Stimulated activated CD4-positive, alpha-beta T cell treated with anti-CD3 and anti-CD28 coated beads, Interleukin-1b, Interleukin-23, amount 100 ng/mL, for 48 hours (primary cell): ENCODE results near the gene TEAD1.

Source experiments
- DNase-seq: peaks from one replicate; pipeline ENCODE4 v3.0.0-alpha.2; 2020

Gene TEAD1

DNA sequence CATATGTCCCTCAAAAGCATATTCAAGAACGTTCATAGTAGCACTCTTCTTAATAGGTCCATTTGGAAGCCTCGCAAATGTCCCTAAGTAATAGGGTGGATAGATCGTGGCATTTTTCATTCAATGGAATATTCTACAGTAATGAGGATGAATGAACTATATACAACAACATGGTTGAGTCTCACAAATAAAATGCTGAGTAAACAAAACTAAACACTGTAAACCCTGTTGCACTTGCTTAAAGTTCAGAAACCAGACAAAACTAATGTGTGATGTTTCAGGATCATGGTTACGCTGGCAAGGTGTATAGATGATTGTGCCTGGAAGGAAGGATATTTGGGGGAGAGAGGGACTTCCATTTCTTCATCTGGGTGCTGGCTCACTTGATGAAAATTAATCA, 244.4 kb downstream of the TEAD1 start:
- DNase-seq = no peak

DNA sequence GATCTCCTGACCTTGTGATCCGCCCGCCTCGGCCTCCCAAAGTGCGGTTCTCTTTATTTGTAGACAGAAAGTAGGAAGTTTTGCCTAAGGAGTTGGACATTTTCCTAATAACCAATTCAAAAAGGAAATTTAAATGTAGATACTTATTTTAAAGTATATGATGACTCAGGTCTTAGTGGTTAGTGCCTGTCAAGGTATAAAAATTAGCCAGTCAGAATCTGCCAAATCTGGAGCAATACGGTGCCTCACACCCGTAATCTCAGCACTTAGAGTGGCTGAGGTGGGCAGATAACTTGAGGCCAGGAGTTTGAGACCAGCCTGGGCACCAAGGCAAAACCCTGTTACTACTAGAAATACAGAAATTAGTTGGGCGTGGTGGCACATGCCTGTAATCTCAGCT, 248.2 kb downstream of the TEAD1 start:
- DNase-seq = no peak

DNA sequence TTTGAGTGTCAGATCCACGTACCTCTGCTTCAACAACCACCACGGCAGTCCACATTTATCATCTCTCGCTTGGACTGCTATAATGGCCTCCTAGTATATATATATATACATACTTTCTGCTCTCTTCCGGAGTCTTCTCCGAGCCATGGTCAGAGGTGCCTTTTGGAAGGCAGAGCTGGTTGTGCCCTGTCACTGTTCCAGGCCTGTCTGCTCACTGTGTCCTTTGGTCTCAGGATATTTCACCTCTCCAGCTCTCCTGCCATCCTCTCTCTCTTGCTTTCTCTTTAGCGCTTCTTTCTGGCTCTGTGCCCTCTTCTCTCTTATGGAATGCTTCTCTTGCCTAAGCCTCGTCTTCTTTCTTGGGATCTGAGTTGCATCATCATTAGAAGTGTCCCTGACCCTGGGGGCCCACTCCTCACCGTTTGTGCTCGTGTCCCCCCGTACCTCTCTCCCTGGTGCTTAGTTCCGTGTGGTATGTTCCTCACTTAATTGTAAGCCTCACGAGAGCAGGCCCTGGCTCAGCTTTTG, 248.8 kb downstream of the TEAD1 start:
- DNase-seq = no peak

DNA sequence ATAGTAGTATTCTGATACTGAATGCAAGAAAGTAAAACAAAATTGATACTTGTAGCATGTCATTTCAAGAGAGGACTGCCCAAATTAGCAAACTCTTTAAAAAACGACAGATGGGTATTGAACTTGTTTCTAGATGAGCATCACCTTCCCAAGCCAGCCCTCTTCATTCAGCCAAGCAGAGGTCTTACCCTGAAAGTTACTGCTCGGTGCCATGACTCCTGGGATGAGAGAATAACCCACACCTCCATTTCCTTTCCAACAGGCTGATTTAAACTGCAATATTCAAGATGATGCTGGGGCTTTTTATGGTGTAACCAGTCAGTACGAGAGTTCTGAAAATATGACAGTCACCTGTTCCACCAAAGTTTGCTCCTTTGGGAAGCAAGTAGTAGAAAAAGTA, 250.4 kb downstream of the TEAD1 start:
- DNase-seq = no peak

DNA sequence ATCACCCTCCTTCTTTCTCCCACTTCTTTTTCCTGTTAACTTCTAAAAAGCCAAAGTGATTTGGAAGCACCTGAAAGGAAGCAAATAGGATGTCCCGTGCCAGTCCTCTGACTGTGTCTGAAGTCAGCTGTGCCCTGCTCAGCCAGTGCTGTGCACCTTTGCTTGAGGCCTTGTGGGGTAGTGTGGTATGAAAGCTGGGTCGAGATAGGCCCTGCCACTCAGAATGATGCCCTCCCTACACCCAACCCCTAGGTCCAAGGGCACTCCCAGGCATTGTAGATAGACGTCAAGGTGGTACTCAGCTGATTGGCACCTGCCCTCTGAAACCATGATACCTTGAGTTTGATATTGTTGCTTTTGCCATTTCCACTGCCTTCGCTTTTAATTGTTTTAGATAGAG, 251.3 kb downstream of the TEAD1 start:
- DNase-seq = no peak

DNA sequence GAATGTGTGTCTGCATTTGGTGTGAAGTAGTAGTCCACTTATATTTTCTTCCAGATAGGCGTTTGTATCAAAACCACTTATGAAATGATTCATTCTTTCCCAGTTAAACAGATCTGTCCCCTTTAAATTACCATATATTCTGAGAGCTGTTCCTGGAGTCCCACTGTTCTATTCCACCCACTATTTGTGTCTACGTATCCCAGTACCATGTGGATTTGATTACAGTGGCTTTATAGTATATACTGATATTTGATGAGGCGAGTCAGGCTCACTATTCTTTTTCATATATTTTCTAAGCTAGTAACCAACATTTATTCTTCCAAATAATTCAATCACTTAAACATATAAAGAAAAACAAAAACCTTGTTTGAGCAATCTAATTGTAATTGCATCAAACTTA, 253.0 kb downstream of the TEAD1 start:
- DNase-seq = no peak

DNA sequence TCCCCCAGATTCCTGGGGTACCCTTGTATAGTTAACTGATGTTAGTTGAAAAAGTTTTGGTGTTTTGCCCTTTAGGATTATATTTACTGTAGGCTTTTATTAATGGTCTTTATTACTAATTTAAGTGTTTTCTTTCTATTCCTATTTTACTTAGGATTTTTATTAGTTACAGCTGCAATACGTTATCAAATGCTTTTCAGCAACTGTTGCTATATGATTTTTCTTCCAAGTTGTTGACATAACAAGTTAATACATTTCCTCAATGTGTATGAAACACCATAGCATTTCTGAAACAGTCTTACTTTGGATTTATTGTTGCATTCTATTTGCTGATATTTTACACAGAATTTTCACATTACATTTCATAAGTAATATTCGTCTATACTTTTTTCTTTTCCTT, 253.7 kb downstream of the TEAD1 start:
- DNase-seq = no peak

DNA sequence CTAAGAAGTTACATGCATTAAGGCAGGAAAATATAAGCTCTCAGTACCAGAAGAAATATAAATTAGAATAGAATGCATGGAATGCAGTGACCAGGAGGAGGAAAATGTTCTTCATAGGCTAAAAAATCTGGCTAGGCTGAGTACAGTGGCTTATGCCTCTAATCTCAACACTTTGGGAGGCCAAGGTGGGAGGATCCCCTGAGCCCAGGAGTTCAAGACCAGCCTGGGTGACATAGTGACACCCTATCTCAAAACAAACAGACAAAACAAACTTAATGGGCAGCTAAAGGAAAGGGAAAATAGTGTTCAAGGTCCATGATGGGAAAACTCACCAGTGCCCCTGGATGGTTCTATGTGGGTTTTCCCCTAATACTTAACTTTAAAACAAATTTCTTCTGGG, 256.6 kb downstream of the TEAD1 start:
- no peak for DNase-seq

DNA sequence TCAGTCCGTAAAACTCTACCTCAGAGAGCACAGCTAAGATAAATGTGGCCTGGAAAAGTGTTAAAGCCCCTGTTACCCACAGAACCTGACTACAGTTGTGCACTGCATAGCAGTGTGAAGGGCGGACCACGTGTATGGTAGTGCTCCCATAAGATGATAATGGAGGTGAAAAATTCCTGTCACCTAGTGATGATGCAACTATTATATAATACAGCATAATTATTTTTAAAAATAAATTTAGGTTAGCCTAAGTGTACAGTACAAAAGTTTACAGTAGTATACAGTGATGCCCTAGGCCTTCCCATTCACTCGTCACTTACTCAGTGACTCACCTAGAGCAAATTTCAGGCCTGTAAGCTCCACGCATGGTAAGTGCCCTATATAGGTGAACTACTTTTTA, 258.3 kb downstream of the TEAD1 start:
- DNase-seq = no peak

DNA sequence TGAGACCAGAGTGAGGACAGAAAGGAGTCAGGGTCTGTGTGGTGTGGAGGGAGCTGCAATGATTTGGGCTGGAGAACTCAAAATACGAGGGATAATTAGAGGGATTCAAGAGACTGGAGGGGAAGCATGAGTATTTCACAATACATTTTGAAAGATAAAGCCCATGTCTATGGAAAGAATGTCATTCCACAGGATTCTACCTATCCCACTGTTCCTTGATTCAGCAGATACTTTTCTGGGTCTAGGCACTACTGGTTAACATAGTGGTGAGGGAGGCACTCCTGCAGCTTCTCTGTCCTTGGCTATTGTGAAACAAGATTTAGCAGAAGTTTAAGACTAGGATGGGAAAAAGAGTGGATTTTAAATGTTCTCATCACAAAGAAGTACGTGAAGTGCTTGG, 262.0 kb downstream of the TEAD1 start:
- no peak for DNase-seq

DNA sequence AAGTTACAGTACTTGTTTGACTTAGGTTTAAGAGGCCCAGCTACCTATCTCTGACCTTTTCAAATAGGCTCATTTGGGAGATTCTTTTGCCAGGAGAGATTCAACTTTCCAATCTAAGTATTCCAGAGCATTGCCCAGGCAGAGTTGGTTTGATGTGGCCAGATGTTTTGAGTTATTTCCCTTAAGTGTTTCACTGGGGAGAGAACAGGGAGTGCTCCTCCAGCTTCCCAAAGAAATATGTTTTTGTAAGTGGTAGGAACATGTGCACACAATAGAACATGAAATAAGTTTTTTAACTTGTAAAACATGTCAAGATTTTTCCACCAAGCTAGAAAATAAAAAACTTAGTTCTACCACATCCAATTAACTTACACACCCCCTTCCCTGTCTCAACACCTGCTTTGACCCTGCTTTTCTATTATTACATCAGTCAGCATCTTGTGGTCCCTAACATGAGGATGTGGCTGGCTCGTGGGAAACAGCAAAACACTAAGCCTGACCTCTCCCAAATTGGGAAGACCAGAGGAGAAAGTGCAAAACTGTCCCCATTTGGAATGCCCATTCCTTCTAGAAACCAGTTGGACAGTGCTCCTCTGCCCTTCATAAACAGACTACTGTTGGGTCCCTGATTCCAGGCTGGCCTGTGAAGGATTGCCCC, 264.5 kb downstream of the TEAD1 start:
- no peak for DNase-seq

DNA sequence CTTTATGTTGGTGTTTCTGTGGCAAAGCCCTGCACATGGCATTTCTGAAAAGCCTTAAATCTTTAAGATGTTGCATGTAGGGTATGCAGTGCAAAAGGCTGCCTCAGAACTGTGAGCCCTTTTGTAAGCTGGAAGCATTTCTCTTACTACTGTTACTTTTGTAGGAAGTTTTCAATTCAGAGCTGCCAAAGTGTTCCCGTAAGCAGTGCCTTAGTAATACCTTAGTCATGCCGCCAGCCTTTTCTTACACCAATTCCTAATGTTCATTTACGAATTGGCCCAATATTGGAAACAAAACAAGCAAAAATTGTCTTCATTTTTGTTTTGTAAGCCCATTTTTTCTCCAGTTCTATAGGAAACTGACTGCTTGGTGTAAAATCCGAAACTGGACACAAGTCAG, 267.4 kb downstream of the TEAD1 start:
- no peak for DNase-seq

DNA sequence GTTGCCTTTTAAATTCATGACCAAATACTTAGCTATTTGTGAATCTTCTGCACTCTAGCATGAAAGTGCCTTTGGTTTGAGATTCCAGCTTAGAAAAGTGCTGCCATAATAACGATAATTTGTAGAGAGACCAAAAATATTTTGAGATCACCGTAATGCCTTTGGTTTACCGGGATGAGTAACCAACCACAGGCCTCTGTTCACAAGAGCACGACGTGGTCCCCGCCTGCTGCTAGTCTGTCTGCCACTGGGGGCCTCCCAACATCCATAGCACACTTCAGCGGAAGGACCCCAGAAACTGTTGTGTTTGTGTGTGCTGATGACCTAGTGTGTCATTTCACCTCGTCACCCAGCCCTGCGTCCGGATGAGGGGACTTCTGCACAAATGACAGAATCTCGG, 267.9 kb downstream of the TEAD1 start:
- no peak for DNase-seq

DNA sequence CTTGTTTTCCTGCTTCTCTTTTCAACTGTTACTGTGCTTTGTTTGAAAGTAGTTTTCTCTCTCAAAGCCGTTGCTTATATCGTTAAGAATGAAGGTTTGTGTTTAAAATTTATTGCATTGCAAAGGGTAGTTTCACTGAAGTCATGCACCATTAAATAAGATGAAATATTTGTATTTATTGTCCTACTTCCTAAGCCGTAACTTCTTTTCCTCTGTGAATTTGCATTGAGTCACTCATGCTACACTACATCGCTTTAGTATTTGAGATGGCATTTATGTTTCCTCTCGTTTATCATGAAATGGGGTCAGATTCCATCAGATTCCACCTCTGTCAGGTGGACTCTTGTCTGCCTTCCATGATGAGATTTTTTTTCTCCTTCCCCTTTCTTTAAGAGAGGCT, 269.1 kb downstream of the TEAD1 start:
- DNase-seq = no peak

DNA sequence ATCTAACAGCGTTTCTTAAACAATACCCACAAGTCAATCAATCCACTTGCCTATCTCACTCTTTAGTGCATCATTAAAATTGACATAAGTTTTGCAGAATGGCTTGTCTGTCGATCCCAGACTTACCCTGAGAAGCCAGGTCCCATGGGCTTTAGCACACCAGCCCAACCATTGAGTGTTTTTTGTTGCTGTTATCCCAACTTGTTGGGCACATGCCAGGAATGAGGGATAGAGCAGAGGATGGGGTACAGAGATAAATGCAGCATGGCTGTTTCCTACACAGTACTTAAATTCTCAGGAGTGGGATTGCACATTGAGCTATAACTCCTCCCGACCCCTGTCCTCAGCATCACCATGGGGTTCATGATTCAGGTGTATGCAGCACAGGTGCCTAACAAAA, 270.7 kb downstream of the TEAD1 start:
- no peak for DNase-seq

DNA sequence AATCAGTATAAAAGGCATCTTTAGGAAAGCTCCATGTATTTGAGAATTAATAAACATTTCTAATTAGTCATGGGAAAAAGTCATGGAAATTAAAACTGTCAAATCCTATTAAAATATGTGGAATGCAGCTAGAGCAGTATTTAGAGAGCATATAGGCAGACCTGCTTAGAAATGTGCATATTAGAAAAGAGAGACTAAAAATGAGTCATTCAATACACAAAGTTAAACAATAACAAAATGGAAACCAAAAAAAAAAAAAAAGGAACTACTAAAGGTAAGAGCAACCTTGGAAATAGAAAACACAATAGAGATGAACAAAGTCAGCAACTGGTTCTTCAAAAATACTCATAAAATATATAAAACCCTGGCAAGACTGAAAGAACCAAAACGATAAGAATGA, 275.2 kb downstream of the TEAD1 start:
- no peak for DNase-seq

DNA sequence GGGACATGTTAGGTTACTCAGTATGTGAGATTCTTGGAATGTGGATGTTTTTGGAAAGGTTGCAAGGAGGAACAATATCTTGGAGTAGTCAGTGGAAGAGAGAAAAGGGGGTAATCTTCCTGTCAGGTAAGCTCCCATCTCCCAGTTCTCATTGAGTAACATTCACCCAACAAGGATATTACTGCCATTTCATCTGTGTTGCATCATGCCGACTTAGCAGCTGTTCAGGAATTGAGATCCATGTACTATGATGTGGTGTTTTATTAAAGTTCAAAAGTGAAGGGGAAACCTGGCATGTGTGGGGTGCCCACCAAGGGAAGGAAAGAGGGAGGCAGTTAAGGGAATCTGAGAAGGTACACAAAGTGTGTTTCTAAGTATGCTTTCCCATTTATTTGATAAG, 276.4 kb downstream of the TEAD1 start:
- no peak for DNase-seq

DNA sequence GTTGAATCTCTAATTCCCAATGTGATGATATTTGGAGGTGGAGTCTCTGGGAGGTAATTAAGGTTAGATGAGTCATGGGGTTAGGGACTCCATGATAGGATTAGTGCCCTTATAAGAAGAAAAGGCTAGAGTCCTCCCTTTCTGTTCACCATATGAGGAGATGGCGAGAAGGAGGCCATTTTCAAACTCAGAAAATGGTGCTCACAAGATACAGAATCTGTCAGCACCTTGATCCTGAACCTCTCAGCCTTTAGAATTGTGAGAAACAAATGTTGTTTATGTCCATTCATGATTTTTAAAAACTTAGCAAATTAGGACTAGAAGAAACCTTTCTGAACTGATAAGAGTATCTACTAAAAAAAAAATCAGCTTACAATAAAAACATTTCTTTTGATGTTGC, 277.2 kb downstream of the TEAD1 start:
- DNase-seq = no peak

DNA sequence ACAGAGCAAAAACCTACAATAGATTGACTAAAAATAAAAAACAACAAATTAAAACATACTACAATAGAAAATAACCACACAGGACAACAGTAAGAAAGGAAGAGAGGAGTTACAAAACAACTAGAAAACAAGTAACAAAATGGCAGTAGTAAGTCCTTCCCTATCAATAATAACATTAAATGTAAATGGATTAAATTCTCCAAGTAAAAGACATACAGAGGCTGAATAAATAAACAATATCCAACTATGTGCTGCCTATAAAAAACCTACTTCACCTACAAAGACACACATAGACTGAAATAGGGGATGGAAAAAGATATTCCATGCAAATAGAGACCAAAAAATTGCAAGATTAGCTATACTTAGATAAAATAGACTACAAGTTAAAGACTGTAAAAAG, 277.9 kb downstream of the TEAD1 start:
- no peak for DNase-seq

DNA sequence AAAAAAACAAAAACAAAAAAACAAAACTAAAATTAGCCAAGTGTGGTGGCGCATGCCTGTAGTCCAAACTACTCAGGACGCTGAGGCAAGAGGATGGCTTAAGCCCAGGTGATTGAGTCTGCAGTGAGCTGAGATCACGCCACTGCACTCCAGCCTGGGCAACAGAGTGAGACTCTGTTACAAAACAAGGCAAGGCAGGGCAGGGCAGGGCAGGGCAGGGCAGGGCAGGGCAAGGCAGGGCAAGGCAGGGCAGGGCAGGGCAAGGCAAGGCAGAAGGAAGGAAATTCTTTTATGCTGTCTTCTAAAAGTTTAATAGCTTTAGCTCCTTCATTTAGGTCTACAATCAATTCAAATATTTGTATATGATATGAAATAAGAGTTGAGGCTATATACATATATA, 284.8 kb downstream of the TEAD1 start:
- no peak for DNase-seq

DNA sequence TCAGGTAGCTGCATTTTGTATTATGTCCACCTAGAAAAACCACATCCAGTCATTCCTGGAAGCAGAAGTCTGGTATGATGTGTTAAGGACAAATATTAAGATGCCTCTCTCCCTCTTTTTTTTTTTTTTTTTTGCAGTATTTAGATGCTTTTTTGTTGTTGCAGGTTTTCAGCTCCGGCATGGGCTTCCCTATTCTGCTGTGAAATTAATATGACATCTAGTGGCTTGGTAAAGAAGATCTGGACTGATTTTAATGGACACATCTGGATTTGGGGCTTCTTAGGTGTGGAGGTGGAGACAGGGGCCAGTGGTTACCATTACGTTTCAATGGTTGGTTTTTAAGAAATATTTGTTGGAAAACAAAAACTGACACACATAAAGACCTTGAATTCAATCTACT, 287.4 kb downstream of the TEAD1 start:
- no peak for DNase-seq

DNA sequence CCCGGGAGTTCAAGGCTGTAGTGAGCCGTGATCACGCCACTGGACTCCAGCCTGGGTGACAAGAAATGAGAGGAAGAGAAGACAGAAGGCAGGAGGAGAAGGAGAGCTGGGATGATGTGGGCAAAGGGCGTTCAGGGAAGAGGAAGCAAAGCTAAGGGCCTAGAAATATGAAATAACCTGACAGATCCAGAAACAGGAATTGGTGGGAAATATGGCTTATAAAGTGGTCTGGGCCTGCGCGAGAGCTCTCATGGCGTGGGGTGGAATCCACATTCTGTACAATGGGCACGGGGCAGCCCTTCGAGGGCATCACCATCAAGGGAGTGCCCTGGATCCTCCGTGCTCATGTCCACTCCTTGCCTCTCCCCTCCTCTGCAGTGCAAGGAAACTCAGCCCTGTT, 288.1 kb downstream of the TEAD1 start:
- DNase-seq = no peak

DNA sequence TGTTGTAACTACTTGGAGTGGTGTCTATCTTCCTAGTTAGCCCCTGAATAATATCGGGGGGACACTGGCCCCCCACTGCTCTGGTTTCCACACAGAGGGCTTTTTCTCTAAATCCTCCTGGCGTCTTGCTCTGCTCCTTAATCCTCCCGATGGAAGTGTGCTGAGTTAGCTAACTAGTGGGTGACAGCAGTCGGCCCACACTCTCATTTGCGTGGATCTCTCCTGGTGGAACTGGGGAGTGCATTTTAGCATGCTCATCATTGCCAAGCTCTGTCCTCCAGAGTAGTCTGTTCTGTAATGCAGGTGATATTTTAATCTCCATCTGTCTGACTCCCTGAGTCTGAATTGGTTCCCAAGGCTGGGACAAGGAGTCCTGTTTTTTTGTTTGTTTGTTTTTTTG, 288.8 kb downstream of the TEAD1 start:
- DNase-seq = no peak

DNA sequence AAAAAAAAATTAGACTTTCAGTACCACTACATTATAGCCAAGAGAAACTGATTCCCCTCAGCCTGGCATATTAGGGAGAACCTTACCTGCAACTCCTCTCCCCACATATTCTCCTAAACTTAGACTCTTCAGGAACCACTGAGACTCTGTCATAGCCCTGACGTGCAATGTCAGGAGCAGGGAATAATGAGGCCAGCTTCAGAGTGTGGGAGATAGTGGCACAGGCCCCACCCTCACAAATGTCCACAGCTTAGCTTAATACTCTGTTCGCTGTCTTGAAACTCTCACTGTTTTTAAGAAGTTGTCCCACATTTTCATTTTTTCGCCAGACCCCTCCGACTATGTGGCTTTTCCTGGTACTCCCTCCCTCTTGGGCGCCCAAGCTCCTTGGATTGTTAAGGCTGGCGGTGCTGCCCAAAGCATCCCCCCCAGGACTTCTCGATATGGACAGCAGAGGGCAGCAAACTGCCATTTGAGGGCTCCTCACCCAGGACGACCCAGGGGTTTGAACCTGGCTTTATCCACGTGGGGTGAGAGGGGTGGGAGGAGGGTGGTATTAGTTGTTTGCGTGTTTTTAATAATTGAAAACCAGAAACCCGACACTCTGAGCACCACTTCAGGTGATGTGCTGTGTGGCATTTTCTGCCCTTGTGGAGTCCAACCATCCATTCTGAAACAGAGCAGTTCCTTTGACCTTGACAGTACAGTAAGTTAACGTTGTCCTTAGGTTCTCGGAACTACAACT, 289.7 kb downstream of the TEAD1 start:
- DNase-seq = peak; percentile 60

DNA sequence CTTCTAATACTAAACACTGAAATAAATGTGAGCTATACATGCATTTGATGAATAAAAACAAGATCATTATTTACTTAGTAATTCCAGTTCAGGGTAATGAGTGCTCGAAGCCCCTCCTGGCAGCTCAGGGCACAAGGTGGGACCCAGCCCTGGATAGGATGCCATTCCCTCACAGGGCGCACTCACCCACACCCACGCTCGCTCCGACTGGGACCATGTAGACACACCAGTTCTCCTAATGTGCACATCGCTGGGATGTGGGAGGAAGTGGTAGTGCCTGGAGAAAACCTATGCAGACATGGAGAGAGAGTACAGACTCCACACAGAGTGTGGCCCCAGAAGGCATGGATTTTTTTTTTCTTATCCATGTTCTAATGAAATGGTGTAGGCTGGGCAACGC, 290.4 kb downstream of the TEAD1 start:
- DNase-seq = no peak
